H9 (cell line): ENCODE measurements around the gene ZNF521. TPM values are rescaled to one million over a fixed set of nuclear protein-coding genes. Genes with fewer than 3 reads are reported as not detected.
A peak's percentile ranks its signal among the peaks of the same experiment; 100 is the strongest.

Experiments
- DNase-seq: peaks from one replicate; pipeline ENCODE4 v3.0.0-alpha.2; 2017
- H2AFZ ChIP-seq: one replicate; pipeline ENCODE4 v1.6.1; 2013; ENCODE audit warnings: mild to moderate bottlenecking, low read length, control low read depth, moderate library complexity
- H2AK5ac ChIP-seq: 2 replicates; pipeline ENCODE4 v1.6.1; 2013; ENCODE audit warnings: low read length, control low read depth, mixed read lengths; ENCODE audit not compliant: insufficient read length
- H2BK120ac ChIP-seq: one replicate; pipeline ENCODE4 v1.6.1; 2013; ENCODE audit warnings: low read depth, mild to moderate bottlenecking, low read length, control low read depth, inconsistent platforms; ENCODE audit not compliant: poor library complexity, severe bottlenecking
- H2BK12ac ChIP-seq: 2 replicates; pipeline ENCODE4 v1.6.1; 2013; ENCODE audit warnings: low read length, control low read depth, mixed read lengths, low read depth; ENCODE audit not compliant: insufficient read length
- H2BK15ac ChIP-seq: 2 replicates; pipeline ENCODE4 v1.6.1; 2013; ENCODE audit warnings: low read depth, low read length, control low read depth
- H2BK20ac ChIP-seq: one replicate; pipeline ENCODE4 v1.6.1; 2013; ENCODE audit warnings: low read depth, mild to moderate bottlenecking, low read length, control low read depth, inconsistent platforms; ENCODE audit not compliant: poor library complexity, severe bottlenecking
- H2BK5ac ChIP-seq: 2 replicates; pipeline ENCODE4 v1.6.1; 2013; ENCODE audit warnings: low read length, control low read depth, mixed read lengths; ENCODE audit not compliant: insufficient read length
- H3K14ac ChIP-seq: 2 replicates; pipeline ENCODE4 v1.6.1; 2013; ENCODE audit warnings: low read length, control low read depth; ENCODE audit not compliant: insufficient read depth
- H3K18ac ChIP-seq: 2 replicates; pipeline ENCODE4 v1.6.1; 2013; ENCODE audit warnings: low read depth, mild to moderate bottlenecking, mixed read lengths, low read length, control low read depth; ENCODE audit not compliant: insufficient read length
- H3K23ac ChIP-seq: 2 replicates; pipeline ENCODE4 v1.6.1; 2013; ENCODE audit warnings: low read length, control low read depth, mixed read lengths, low read depth; ENCODE audit not compliant: insufficient read length
- H3K23me2 ChIP-seq: 2 replicates; pipeline ENCODE4 v1.6.1; 2013; ENCODE audit warnings: low read depth, mild to moderate bottlenecking, mixed read lengths, low read length, control low read depth; ENCODE audit not compliant: insufficient read length, poor library complexity, severe bottlenecking
- H3K27ac ChIP-seq: 2 replicates; pipeline ENCODE4 v1.5.1; 2013; ENCODE audit warnings: low read length, control low read depth, mixed read lengths, low read depth; ENCODE audit not compliant: insufficient read length
- H3K27me3 ChIP-seq: 2 replicates; pipeline ENCODE4 v1.6.1; 2013; ENCODE audit warnings: low read length, control low read depth, inconsistent platforms; ENCODE audit not compliant: insufficient read depth
- H3K4ac ChIP-seq: 2 replicates; pipeline ENCODE4 v1.6.1; 2013; ENCODE audit warnings: low read depth, mild to moderate bottlenecking, control low read depth, inconsistent platforms, low read length, moderate library complexity
- H3K4me1 ChIP-seq: 2 replicates; pipeline ENCODE4 v1.6.1; 2013; ENCODE audit warnings: low read length, control low read depth, inconsistent platforms; ENCODE audit not compliant: insufficient read depth
- H3K4me2 ChIP-seq: 2 replicates; pipeline ENCODE4 v1.6.1; 2013; ENCODE audit warnings: low read length, control low read depth, mixed read lengths; ENCODE audit not compliant: insufficient read length, insufficient read depth
- H3K56ac ChIP-seq: 2 replicates; pipeline ENCODE4 v1.6.1; 2013; ENCODE audit warnings: low read depth, mild to moderate bottlenecking, mixed read lengths, low read length, control low read depth; ENCODE audit not compliant: insufficient read length
- H3K79me1 ChIP-seq: 2 replicates; pipeline ENCODE4 v1.6.1; 2013; ENCODE audit warnings: low read depth, mild to moderate bottlenecking, moderate library complexity, low read length, control low read depth, inconsistent platforms; ENCODE audit not compliant: insufficient read depth, poor library complexity, severe bottlenecking
- H3K79me2 ChIP-seq: 2 replicates; pipeline ENCODE4 v1.6.1; 2013; ENCODE audit warnings: low read length, control low read depth, inconsistent platforms; ENCODE audit not compliant: insufficient read depth
- H3K9ac ChIP-seq: 2 replicates; pipeline ENCODE4 v1.6.1; 2013; ENCODE audit warnings: low read length, control low read depth, mixed read lengths; ENCODE audit not compliant: insufficient read length; ENCODE audit errors: extremely low read depth
- H3K9me3 ChIP-seq: one replicate; pipeline ENCODE4 v1.6.1; 2013; ENCODE audit warnings: low read depth, low read length, inconsistent platforms; ENCODE audit not compliant: control insufficient read depth
- H3T11ph ChIP-seq: one replicate; pipeline ENCODE4 v1.6.1; 2013; ENCODE audit warnings: mild to moderate bottlenecking, low read length, control low read depth, inconsistent platforms
- H4K20me1 ChIP-seq: one replicate; pipeline ENCODE4 v1.6.1; 2013; ENCODE audit not compliant: control insufficient read depth, insufficient read length, insufficient read depth
- H4K5ac ChIP-seq: 2 replicates; pipeline ENCODE4 v1.6.1; 2013; ENCODE audit warnings: low read depth, mild to moderate bottlenecking, mixed read lengths, low read length, control low read depth; ENCODE audit not compliant: insufficient read length
- H4K8ac ChIP-seq: replicated peaks from 2 replicates; pipeline ENCODE4 v1.6.1; 2013; ENCODE audit warnings: low read length, control low read depth, mixed read lengths, low read depth; ENCODE audit not compliant: insufficient read length
- H4K91ac ChIP-seq: 2 replicates; pipeline ENCODE4 v1.6.1; 2013; ENCODE audit warnings: low read depth, mild to moderate bottlenecking, moderate library complexity, mixed read lengths, low read length, control low read depth; ENCODE audit not compliant: insufficient read length
- H3K27ac Mint-ChIP-seq, 3 experiments: 2 replicates in 2 of 3; 3 replicates in 1 of 3; pipeline ENCODE4 v1.8.0; 2020 to 2021; ENCODE audit warnings: mixed read lengths in 3 of 3, mild to moderate bottlenecking in 1 of 3, moderate library complexity in 1 of 3
- H3K27me3 Mint-ChIP-seq: 2 replicates; pipeline ENCODE4 v1.8.0; 2021; ENCODE audit warnings: low read depth, mild to moderate bottlenecking, moderate library complexity, mixed read lengths
- H3K36me3 Mint-ChIP-seq, 3 experiments: 2 replicates in 2 of 3; 3 replicates in 1 of 3; pipeline ENCODE4 v1.8.0; 2020 to 2021; ENCODE audit warnings: low read depth in 3 of 3, mixed read lengths in 3 of 3; ENCODE audit not compliant: insufficient read depth in 1 of 3
- H3K4me1 Mint-ChIP-seq, 2 experiments: 2 replicates each; pipeline ENCODE4 v1.8.0; 2020; ENCODE audit warnings: mixed read lengths in 2 of 2
- H3K4me3 Mint-ChIP-seq, 2 experiments: 2 replicates in 1 of 2; 3 replicates in 1 of 2; pipeline ENCODE4 v1.8.0; 2020 to 2021; ENCODE audit warnings: mild to moderate bottlenecking in 2 of 2, mixed read lengths in 2 of 2, moderate library complexity in 1 of 2
- H3K9me3 Mint-ChIP-seq, 2 experiments: 2 replicates in 1 of 2; 3 replicates in 1 of 2; pipeline ENCODE4 v1.8.0; 2020; ENCODE audit warnings: mild to moderate bottlenecking in 2 of 2, mixed read lengths in 2 of 2, moderate library complexity in 1 of 2
- WGBS: extraction: QIAGEN DNeasy Blood & Tissue Kit; methylation state at CpG from one replicate; pipeline ENCODE4 v1.1.7; 2013; ENCODE audit warnings: missing lambda C conversion rate, low lambda C conversion rate, mixed read lengths; ENCODE audit not compliant: insufficient read length; ENCODE audit errors: extremely low coverage; 5-methylcytosine and 5-hydroxymethylcytosine counted together
- total RNA-seq: library from RNA; stranded (reverse); gene quantifications from 2 replicates; pipeline ENCODE4 v1.2.1, GENCODE V29; 2021
- TF ChIP-seq, protein P1 (sequence below): fragments of 200-600 bp; sonication (generic); conservative IDR thresholded peaks from 3 replicates; pipeline ENCODE4 v1.8.0; 2021; ENCODE audit warnings: antibody characterized with exemption, mild to moderate bottlenecking

ZNF521 gene
- total RNA-seq, 1 experiment from 2014 or later: 3.3 TPM

DNA sequence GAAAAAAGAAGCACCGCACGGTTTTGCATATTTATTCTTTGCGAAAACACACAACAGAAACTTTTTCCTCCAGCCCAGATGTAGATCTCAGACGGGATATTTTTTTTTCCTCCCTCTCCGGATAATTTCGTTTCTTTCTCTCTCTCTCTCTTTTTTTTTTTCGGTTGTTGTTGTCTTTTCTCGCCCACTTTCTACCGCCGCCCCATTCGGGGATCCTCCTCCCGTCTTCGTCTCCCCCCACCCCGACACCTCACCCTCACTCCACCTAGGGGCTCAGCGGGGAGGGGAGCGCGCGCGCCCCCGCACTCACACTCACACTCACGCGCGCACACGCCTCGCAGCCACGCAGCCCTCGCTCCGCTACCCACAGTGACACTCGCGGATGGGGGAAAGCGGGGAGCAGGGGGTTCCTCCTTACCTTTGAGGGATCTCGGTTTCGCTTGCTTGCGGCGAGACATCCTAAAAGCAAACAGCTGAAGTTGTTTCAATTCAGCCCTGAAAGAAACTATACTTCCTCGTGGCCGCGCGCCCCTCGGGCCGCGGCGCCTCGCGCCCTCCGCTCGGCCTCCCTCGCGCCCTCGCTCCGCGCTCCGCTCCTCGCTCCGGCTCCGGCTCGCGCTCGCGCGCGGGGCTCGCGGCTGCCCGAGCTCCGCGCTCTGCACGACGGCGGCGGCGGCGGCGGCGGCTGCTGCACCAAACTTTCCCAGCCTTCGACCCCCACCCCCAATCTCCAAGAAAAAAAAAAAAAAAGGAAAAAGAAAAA, 1.3 kb downstream of the ZNF521 start:
- H2BK15ac ChIP-seq: no peak overlapping the region
- no peak overlapping the region for H2BK12ac ChIP-seq
- TF ChIP-seq, protein P1, sequence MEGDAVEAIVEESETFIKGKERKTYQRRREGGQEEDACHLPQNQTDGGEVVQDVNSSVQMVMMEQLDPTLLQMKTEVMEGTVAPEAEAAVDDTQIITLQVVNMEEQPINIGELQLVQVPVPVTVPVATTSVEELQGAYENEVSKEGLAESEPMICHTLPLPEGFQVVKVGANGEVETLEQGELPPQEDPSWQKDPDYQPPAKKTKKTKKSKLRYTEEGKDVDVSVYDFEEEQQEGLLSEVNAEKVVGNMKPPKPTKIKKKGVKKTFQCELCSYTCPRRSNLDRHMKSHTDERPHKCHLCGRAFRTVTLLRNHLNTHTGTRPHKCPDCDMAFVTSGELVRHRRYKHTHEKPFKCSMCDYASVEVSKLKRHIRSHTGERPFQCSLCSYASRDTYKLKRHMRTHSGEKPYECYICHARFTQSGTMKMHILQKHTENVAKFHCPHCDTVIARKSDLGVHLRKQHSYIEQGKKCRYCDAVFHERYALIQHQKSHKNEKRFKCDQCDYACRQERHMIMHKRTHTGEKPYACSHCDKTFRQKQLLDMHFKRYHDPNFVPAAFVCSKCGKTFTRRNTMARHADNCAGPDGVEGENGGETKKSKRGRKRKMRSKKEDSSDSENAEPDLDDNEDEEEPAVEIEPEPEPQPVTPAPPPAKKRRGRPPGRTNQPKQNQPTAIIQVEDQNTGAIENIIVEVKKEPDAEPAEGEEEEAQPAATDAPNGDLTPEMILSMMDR: no peak
- no peak overlapping the region for H3T11ph ChIP-seq
- no peak overlapping the region for H3K4ac ChIP-seq
- no peak overlapping the region for H3K23ac ChIP-seq
- Mint-ChIP-seq H3K4me1 (peaks cover 12 to 16% of the 10 kb centered on the region in 2 experiments), H3K9me3 (no peaks in the 10 kb centered on the region; a peak in 1 of 5 replicates), H3K27me3 (peaks cover 83% of the 10 kb centered on the region), H3K36me3 (no peaks in the 10 kb centered on the region; a peak in 1 of 7 replicates), H3K27ac (peak overlapping the region in 2 of 3 experiments; percentile 97 to 99; a peak in 6 of 7 replicates), H3K4me3 (peak overlapping the region; percentile 81 to 99)
- H4K5ac ChIP-seq: no peak overlapping the region
- H3K79me1 ChIP-seq: no peaks in the 10 kb centered on the region
- H3K79me2 ChIP-seq: no peaks in the 10 kb centered on the region
- H3K14ac ChIP-seq: peak overlapping the region; percentile 88
- no CpG with 5 or more reads among the region's 76 CpGs for WGBS
- H3K27ac ChIP-seq: no peak overlapping the region
- peaks cover 11% of the 10 kb centered on the region for H3K23me2 ChIP-seq
- no peak overlapping the region for H2BK120ac ChIP-seq
- no peak overlapping the region for H2AFZ ChIP-seq
- H3K18ac ChIP-seq: peak overlapping the region; percentile 72
- H4K91ac ChIP-seq: no peak overlapping the region
- H4K8ac ChIP-seq: no peak overlapping the region
- H4K20me1 ChIP-seq: no peaks in the 10 kb centered on the region
- H3K9me3 ChIP-seq: no peaks in the 10 kb centered on the region
- peaks cover 2% of the 10 kb centered on the region; the same call in 1 of the 2 replicates for H3K4me1 ChIP-seq
- no peak overlapping the region for H2BK5ac ChIP-seq
- no peak overlapping the region for H3K56ac ChIP-seq
- no peak overlapping the region for H2AK5ac ChIP-seq
- H3K27me3 ChIP-seq: peaks cover 10% of the 10 kb centered on the region
- DNase-seq: peak; percentile 28
- no peak overlapping the region for H2BK20ac ChIP-seq
- H3K4me2 ChIP-seq: peak overlapping the region; percentile 85
- H3K9ac ChIP-seq: peak overlapping the region; percentile 51
